ENCODE data around the gene PDXP.

Gene PDXP

GRCh38 chr22:37629928-37630327, 28.6 kb upstream of the PDXP start:
- no peak for DNase-seq

GRCh38 chr22:37630839-37631435, 27.6 kb upstream of the PDXP start:
- no peak for DNase-seq

GRCh38 chr22:37631448-37632173, 26.9 kb upstream of the PDXP start:
- DNase-seq = no peak

- DNase-seq = no peak
These were observed 26.1 kb upstream of the PDXP start for GRCh38 chr22:37632174-37633088.

GRCh38 chr22:37633089-37633624, 25.4 kb upstream of the PDXP start:
- DNase-seq = no peak

- peak; percentile 29 for DNase-seq
These were observed 24.7 kb upstream of the PDXP start for GRCh38 chr22:37633625-37634416.

- no peak for DNase-seq
These were observed 24.1 kb upstream of the PDXP start for GRCh38 chr22:37634417-37634924.

- DNase-seq = no peak
These were observed 23.4 kb upstream of the PDXP start for GRCh38 chr22:37635157-37635556.

GRCh38 chr22:37636186-37636948, 22.2 kb upstream of the PDXP start:
- no peak for DNase-seq

- no peak for DNase-seq
These were observed 21.6 kb upstream of the PDXP start for GRCh38 chr22:37636949-37637273.

- DNase-seq = no peak
These were observed 20.0 kb upstream of the PDXP start for GRCh38 chr22:37638391-37639069.

GRCh38 chr22:37639070-37639760, 19.3 kb upstream of the PDXP start, which contains the start of gene SH3BP1:
Gene SH3BP1, plus strand, starts transcription at chr22:37639669. Its CDS starts 119 bp downstream, at chr22:37639788.
- no peak for DNase-seq

GRCh38 chr22:37639771-37640590, 18.5 kb upstream of the PDXP start:
- no peak for DNase-seq

GRCh38 chr22:37640591-37641560, 17.6 kb upstream of the PDXP start:
- DNase-seq = no peak

GRCh38 chr22:37641561-37641949, 17.0 kb upstream of the PDXP start:
- DNase-seq = no peak

- peak; percentile 10 for DNase-seq
These were observed 15.2 kb upstream of the PDXP start for GRCh38 chr22:37643225-37643847.

- no peak for DNase-seq
These were observed 11.2 kb upstream of the PDXP start for GRCh38 chr22:37647317-37647716.

- DNase-seq = no peak
These were observed 10.6 kb upstream of the PDXP start for GRCh38 chr22:37647928-37648327.
